ENCODE results near the gene KRT76.

The KRT76 gene

DNA sequence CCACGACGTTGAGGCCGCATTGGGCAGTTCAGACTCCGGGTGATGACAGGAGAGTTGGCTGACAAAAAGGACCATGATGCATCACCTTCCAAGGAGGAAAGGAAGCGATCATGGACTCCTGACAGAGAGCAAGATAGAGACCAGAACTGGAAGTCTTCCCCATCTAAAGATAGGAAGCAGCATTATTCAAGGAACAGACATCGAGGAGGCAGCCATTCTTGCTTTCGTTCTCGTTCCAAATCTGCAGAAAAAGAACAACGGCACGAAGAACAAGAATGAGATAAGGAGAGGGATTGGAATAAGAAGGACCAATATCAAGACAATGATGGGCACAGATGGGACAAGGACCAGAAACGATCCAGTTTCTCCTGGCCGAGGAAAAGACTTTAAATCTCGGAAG, 46.8 kb downstream of the KRT76 start:
- no peak for DNase-seq (ENCODE audit: low spot score)
- POLR2A ChIA-PET (ENCODE audit: low non-redundant PET), result no interaction called here

GRCh38 chr12:52729147-52729546, 48.0 kb downstream of the KRT76 start:
- TF ChIP-seq, protein P1, sequence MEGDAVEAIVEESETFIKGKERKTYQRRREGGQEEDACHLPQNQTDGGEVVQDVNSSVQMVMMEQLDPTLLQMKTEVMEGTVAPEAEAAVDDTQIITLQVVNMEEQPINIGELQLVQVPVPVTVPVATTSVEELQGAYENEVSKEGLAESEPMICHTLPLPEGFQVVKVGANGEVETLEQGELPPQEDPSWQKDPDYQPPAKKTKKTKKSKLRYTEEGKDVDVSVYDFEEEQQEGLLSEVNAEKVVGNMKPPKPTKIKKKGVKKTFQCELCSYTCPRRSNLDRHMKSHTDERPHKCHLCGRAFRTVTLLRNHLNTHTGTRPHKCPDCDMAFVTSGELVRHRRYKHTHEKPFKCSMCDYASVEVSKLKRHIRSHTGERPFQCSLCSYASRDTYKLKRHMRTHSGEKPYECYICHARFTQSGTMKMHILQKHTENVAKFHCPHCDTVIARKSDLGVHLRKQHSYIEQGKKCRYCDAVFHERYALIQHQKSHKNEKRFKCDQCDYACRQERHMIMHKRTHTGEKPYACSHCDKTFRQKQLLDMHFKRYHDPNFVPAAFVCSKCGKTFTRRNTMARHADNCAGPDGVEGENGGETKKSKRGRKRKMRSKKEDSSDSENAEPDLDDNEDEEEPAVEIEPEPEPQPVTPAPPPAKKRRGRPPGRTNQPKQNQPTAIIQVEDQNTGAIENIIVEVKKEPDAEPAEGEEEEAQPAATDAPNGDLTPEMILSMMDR (conservative IDR thresholded peaks at IDR 0.05; ENCODE audit: low read depth), result no peak
- no peak for DNase-seq (ENCODE audit: low spot score)
- no peak overlapping the region for H3K27ac ChIP-seq
- CTCF ChIA-PET, result no interaction called here
- POLR2A ChIA-PET (ENCODE audit: low non-redundant PET), result no interaction called here

More for the DNA sequence above, 46.8 kb downstream of the KRT76 start:
- TF ChIP-seq, protein P1 (conservative IDR thresholded peaks at IDR 0.05; ENCODE audit: low read depth), result no peak
- no peak overlapping the region for H3K27ac ChIP-seq
- CTCF ChIA-PET, result no interaction called here

DNA sequence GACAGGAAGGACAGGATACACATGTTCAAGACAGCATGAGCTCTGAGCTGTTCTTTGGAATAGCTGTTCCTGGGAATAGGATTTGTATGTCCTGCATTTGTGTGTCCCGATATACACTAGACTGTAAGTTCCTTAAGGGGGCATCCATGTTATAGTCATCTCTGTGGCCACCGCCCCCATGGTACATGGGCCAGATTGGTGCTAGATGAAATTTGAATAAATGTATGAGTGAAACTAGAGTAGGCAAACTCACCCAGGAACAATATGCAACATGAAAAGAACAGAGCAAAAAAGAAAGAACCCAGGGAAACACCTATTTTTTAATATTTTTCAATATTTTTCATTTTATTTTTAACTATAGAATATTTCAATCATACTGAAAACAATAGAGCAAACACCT, 48.8 kb downstream of the KRT76 start:
- no peak overlapping the region for H3K27ac ChIP-seq
- ChIA-PET CTCF (no interaction called here), POLR2A (ENCODE audit: low non-redundant PET) (no interaction called here)
- DNase-seq (ENCODE audit: low spot score), result no peak
- TF ChIP-seq, protein P1 (conservative IDR thresholded peaks at IDR 0.05; ENCODE audit: low read depth), result no peak

GRCh38 chr12:52727037-52727436, 50.1 kb downstream of the KRT76 start:
- POLR2A ChIA-PET (ENCODE audit: low non-redundant PET), result no interaction called here
- DNase-seq (ENCODE audit: low spot score), result no peak
- CTCF ChIA-PET, result no interaction called here
- TF ChIP-seq, protein P1 (conservative IDR thresholded peaks at IDR 0.05; ENCODE audit: low read depth), result no peak
- no peak overlapping the region for H3K27ac ChIP-seq

DNA sequence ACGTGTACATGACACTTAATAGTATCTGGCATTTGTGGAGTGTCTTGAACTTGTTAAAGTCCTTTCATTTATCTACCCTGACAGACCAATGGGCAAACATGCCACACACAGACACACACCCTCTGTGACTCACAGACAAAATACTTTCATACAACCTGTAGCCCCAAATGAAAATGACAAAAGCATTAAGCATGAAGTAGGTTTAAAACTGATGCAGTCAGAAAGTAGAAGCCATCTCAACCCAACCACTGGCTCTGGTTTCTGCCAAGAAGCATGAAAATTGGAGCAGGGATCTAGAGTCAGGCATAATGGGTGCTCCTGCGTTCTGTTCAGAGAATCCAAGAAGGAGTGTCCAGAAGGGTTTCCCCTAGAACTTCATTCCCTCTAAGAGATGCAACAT, 50.7 kb downstream of the KRT76 start:
- no peak overlapping the region for H3K27ac ChIP-seq
- POLR2A ChIA-PET (ENCODE audit: low non-redundant PET), result no interaction called here
- DNase-seq (ENCODE audit: low spot score), result no peak
- CTCF ChIA-PET, result no interaction called here
- TF ChIP-seq, protein P1 (conservative IDR thresholded peaks at IDR 0.05; ENCODE audit: low read depth), result no peak

GRCh38 chr12:52724384-52724783, 52.8 kb downstream of the KRT76 start:
- CTCF ChIA-PET, result interaction anchor here (0.6 kb wide), 1 partner anchor 142 kb away, joined by 3 read pairs; no protein-coding TSS in a partner anchor
- POLR2A ChIA-PET (ENCODE audit: low non-redundant PET), result no interaction called here
- TF ChIP-seq, protein P1 (conservative IDR thresholded peaks at IDR 0.05; ENCODE audit: low read depth), result no peak
- H3K27ac ChIP-seq, result no peak overlapping the region
- DNase-seq (ENCODE audit: low spot score), result no peak

DNA sequence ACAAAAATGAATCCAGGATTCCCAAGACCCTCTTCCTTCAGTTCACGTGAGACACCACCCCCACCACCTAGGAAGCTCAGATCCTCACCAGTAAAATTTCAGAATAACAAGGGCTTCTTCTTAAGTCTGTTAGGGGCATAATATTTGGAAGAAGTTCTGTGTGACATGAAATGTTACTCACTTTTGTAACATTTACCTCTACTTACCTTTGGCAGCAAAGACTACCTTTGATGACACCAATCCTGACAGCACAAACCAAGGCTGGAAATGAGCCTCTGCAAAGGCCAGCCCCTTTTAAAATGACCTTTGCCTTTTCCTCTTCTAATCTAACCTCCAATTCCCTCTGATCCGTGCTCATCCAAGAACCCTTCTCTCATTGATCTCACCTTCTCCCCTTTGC, 54.5 kb downstream of the KRT76 start:
- TF ChIP-seq, protein P1 (conservative IDR thresholded peaks at IDR 0.05; ENCODE audit: low read depth), result no peak
- no peak overlapping the region for H3K27ac ChIP-seq
- ChIA-PET CTCF (no interaction called here), POLR2A (ENCODE audit: low non-redundant PET) (no interaction called here)
- DNase-seq (ENCODE audit: low spot score), result no peak

All from RWPE1 (cell line).